Gastrocnemius medialis (tissue), 4 donors: ENCODE data around the gene EVC2. TPM values are rescaled to one million over a fixed set of nuclear protein-coding genes. Genes with fewer than 3 reads are reported as not detected.

Experiments used
- ATAC-seq, 2 donors: fragments of 150-250 bp; one replicate each; pipeline ENCODE4 v1.9.1; 2016
- DNase-seq, 2 donors: peaks; one replicate each; pipeline ENCODE4 v3.0.0-alpha.2; 2019
- H3K27ac ChIP-seq, 4 donors: fragments of 200-600 bp; sonication (generic); 1 replicate in 1 of 4; 2 replicates in 3 of 4; pipeline ENCODE4 v1.5.1; 2016 to 2018; ENCODE audit warnings: mild to moderate bottlenecking in 2 of 4, moderate library complexity in 1 of 4
- H3K27me3 ChIP-seq, 3 donors: fragments of 200-600 bp; sonication (generic) in 2 of 3; 1 replicate in 1 of 3; 2 replicates in 2 of 3; pipeline versions ENCODE4 v1.5.1 to v1.6.0; 2016 to 2019; ENCODE audit warnings: mild to moderate bottlenecking in 1 of 3, moderate library complexity in 1 of 3
- H3K36me3 ChIP-seq, 2 donors: fragments of 200-600 bp; sonication (generic) in 1 of 2; one replicate each; pipeline ENCODE4 v1.5.1; 2017 to 2018
- H3K4me1 ChIP-seq, 2 donors: fragments of 200-600 bp; sonication (generic) in 1 of 2; one replicate each; pipeline ENCODE4 v1.5.1; 2016 to 2017; ENCODE audit warnings: mild to moderate bottlenecking in 2 of 2
- H3K4me3 ChIP-seq, 4 donors: fragments of 200-600 bp; sonication (generic) in 3 of 4; 1 replicate in 1 of 4; 2 replicates in 3 of 4; pipeline ENCODE4 v1.5.1; 2016 to 2019; ENCODE audit warnings: mild to moderate bottlenecking in 2 of 4
- H3K9me3 ChIP-seq, 3 donors: fragments of 200-600 bp; sonication (generic) in 2 of 3; 1 replicate in 1 of 3; 2 replicates in 2 of 3; pipeline ENCODE4 v1.5.1; 2016 to 2019
- CTCF ChIP-seq, 5 experiments: fragments of 450-650 bp in 3 of 5; fragments of 200-600 bp in 2 of 5; sonication (generic) in 2 of 5; IDR thresholded peaks in 4 of 5; conservative IDR thresholded peaks in 1 of 5; 1 replicate in 4 of 5; 2 replicates in 1 of 5; pipeline ENCODE4 v1.5.1; 2016 to 2019; ENCODE audit warnings: antibody characterized with exemption in 5 of 5, mild to moderate bottlenecking in 3 of 5, moderate library complexity in 3 of 5
- POLR2A ChIP-seq, 2 donors: fragments of 450-650 bp; IDR thresholded peaks; one replicate each; pipeline ENCODE4 v1.6.1; 2017; ENCODE audit warnings: antibody characterized with exemption in 2 of 2, mild to moderate bottlenecking in 2 of 2, moderate library complexity in 2 of 2
- in situ Hi-C, 4 donors: fragments of 200-750 bp; cut with MboI; loops; one replicate each; pipeline versions ENCODE4 v1.15.0 to v1.8.0; 2017; ENCODE audit warnings: low sequenced_read_pairs in 4 of 4
- intact Hi-C: fragments of 100-400 bp; cut with DNase I; formaldehyde crosslinking; loops from one replicate; pipeline ENCODE4 v1.15.1; 2023; ENCODE audit warnings: low total_unique reads
- total RNA-seq, 4 donors: library from RNA; depleted of rRNA; stranded (reverse); fragments of >200 nt; gene quantifications; one replicate each; pipeline versions ENCODE4 v1.1.0 to v1.2.3, GENCODE V29; 2016

EVC2 gene
- total RNA-seq, 4 donors from 2014 or later = 0.62 to 1.7 (median 1.5) TPM

- Histone ChIP-seq H3K36me3 (no peaks in the 10 kb centered on the region), H3K4me3 (no peak overlapping the region), H3K27me3 (no peaks in the 10 kb centered on the region), H3K27ac (no peak overlapping the region), H3K4me1 (no peaks in the 10 kb centered on the region), H3K9me3 (peaks cover 0 to 4% (median 0%) of the 10 kb centered on the region in 3 donors)
- in situ Hi-C loops (no loop called here), intact Hi-C loops (no loop called here)
- TF ChIP-seq POLR2A (IDR thresholded peaks at IDR 0.05) (no peak), CTCF (IDR thresholded peaks at IDR 0.05 in 4 of 5, conservative IDR thresholded peaks at IDR 0.05 in 1 of 5) (no peak)
- DNase-seq (no peak), ATAC-seq (no peak)
These were observed 45.8 kb downstream of the EVC2 start for GRCh38 chr4:5662555-5662954.

- no peak for TF ChIP-seq CTCF (IDR thresholded peaks at IDR 0.05 in 4 of 5, conservative IDR thresholded peaks at IDR 0.05 in 1 of 5)
- no peak for TF ChIP-seq POLR2A (IDR thresholded peaks at IDR 0.05)
- intact Hi-C loops (no loop called here), in situ Hi-C loops (no loop called here)
- no peak for DNase-seq
- H3K9me3 ChIP-seq = peaks cover 0 to under 1% (median 0%) of the 10 kb centered on the region in 3 donors
- no peaks in the 10 kb centered on the region for H3K27me3 ChIP-seq
- no peak overlapping the region for H3K4me3 ChIP-seq
- H3K36me3 ChIP-seq = no peaks in the 10 kb centered on the region
- H3K27ac ChIP-seq = no peak overlapping the region
- no peak for ATAC-seq
- H3K4me1 ChIP-seq = no peaks in the 10 kb centered on the region
These were observed 47.1 kb downstream of the EVC2 start for GRCh38 chr4:5661237-5661636.

GRCh38 chr4:5660185-5660584 is 48.2 kb downstream of the EVC2 start:
- Histone ChIP-seq H3K27me3 (no peaks in the 10 kb centered on the region), H3K36me3 (no peaks in the 10 kb centered on the region), H3K9me3 (no peaks in the 10 kb centered on the region), H3K4me3 (no peak overlapping the region), H3K27ac (no peak overlapping the region), H3K4me1 (no peaks in the 10 kb centered on the region)
- DNase-seq (no peak), ATAC-seq (no peak)
- TF ChIP-seq CTCF (IDR thresholded peaks at IDR 0.05 in 4 of 5, conservative IDR thresholded peaks at IDR 0.05 in 1 of 5) = no peak
- no peak for TF ChIP-seq POLR2A (IDR thresholded peaks at IDR 0.05)
- in situ Hi-C loops = no loop called here
- intact Hi-C loops = no loop called here

GRCh38 chr4:5658974-5659373 is 49.4 kb downstream of the EVC2 start:
- Histone ChIP-seq H3K9me3 (no peaks in the 10 kb centered on the region), H3K36me3 (no peaks in the 10 kb centered on the region), H3K4me1 (no peaks in the 10 kb centered on the region), H3K27me3 (no peaks in the 10 kb centered on the region), H3K27ac (no peak overlapping the region), H3K4me3 (no peak overlapping the region)
- intact Hi-C loops (no loop called here), in situ Hi-C loops (no loop called here)
- DNase-seq (no peak), ATAC-seq (no peak)
- TF ChIP-seq CTCF (IDR thresholded peaks at IDR 0.05 in 4 of 5, conservative IDR thresholded peaks at IDR 0.05 in 1 of 5) = no peak
- no peak for TF ChIP-seq POLR2A (IDR thresholded peaks at IDR 0.05)

- no peaks in the 10 kb centered on the region for H3K9me3 ChIP-seq
- intact Hi-C loops = no loop called here
- no peaks in the 10 kb centered on the region for H3K27me3 ChIP-seq
- H3K27ac ChIP-seq = no peak overlapping the region
- no peak for ATAC-seq
- no peak overlapping the region for H3K4me3 ChIP-seq
- TF ChIP-seq POLR2A (IDR thresholded peaks at IDR 0.05) (no peak), CTCF (IDR thresholded peaks at IDR 0.05 in 4 of 5, conservative IDR thresholded peaks at IDR 0.05 in 1 of 5) (no peak)
- in situ Hi-C loops = no loop called here
- DNase-seq = no peak
- H3K36me3 ChIP-seq = no peaks in the 10 kb centered on the region
- no peaks in the 10 kb centered on the region for H3K4me1 ChIP-seq
These were observed 51.9 kb downstream of the EVC2 start for GRCh38 chr4:5656415-5656814.
